GM19239 (cell line): ENCODE measurements around the gene NR2F6.

Source experiments
- DNase-seq: peaks from one replicate; pipeline ENCODE4 v3.0.0; 2011; ENCODE audit warnings: low spot score; ENCODE audit not compliant: insufficient read length
- FAIRE-seq: peaks from 2 replicates; lab custom pipeline; 2011; peaks lifted over from hg19 to GRCh38; lab: Jason Lieb, UNC

Gene NR2F6

DNA sequence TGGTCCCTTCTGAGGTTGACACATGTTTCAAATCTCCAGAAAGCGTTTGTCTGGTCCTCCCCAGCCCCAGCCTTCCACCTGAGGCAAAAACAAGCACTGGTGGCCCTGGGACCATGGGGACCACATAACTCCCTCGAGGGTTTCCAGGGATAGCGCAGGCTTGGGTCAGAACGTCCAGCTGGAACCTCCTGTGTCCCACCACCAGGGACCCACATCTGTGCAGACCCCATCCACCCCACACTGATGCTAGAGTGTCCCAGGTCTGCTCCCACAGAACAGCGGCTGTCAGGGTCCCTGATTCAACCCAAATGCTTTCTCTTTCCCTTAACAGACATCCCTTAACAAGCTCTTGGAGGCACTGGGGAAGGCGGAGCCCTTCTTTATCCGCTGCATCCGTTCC is 60.1 kb downstream of the NR2F6 start:
- no peak for DNase-seq
- FAIRE-seq = no peak

DNA sequence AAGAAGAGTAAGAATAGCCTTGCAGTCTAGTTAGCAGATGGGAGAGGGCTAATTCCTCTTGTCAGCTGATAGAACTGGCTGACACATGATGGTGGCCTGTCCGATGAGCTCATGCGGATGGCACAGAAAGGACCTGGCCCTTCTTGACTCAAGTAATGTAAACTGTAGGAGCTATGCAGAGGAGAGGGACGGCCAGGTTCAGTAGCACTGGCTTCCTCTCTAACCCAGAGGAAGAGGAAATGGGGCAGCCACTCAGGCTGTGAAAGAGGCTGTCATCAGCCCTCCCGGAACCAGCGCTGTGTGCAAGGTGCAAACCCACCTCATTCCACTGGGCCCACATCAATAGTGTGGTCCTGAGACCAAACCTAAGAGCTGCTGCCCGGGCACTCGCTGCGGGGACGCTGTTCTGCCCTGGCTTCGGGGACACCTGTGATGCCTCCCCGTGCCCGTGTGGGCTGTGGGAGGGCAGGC is 61.3 kb downstream of the NR2F6 start:
- no peak for DNase-seq
- no peak for FAIRE-seq

DNA sequence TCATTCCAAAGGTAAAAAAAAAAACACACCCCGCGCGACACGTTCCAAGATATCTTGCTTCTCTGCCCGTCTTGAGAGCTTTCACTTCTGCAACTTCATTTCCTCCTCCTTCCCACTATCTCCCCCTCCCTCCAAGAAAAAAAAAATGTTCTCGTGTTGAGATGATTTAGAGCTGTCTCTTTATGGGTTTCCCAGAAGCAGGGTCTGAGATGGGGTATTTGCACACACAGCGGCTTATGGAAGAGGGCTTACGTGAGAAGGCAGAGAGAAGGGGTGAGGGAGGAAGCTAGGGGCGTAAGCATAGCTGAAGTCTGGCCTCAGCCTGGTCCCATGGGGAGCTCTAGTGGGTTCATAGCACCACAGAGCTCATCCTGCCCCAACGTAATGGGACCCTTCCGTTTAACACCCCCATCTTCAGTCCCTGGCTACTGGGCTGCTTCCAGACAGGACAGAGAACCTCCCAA is 61.8 kb downstream of the NR2F6 start:
- DNase-seq = peak; percentile 50
- FAIRE-seq = peak; percentile 93

DNA sequence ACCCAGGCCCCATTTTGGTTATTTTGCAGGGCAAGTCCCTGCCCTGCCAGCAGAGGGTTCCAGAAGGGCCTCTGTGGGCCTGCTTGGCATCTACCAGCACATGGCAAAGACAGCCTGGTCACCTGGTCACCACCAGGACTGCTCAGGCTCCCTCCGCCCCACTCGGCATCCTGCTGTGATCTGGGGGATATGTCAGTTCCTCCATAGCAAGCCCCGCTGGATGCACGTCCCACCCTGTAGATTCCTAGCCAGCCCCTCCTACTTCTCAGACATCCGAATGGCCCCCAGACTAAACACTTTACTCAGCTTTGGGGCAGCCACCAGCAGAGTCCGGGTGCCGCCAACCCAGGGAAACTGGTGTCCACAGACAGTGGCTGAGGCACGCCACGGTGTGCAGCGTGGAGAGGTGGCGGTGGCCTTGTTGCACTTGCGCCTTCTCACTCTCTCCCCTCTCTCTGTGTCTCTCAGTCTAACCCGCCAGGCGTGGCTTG is 62.4 kb downstream of the NR2F6 start:
- DNase-seq = no peak
- no peak for FAIRE-seq
